Sigmoid colon (tissue), 4 donors: ENCODE measurements around the gene POMT1.

Source experiments
- CTCF ChIP-seq, 4 experiments: fragments of 450-650 bp in 3 of 4; fragments of 200-600 bp in 1 of 4; IDR thresholded peaks; one replicate each; pipeline ENCODE4 v1.5.1; 2016 to 2019; ENCODE audit warnings: antibody characterized with exemption in 4 of 4, mild to moderate bottlenecking in 3 of 4, moderate library complexity in 2 of 4
- EP300 ChIP-seq, 4 donors: sonication (generic); formaldehyde crosslinking; IDR thresholded peaks; one replicate each; pipeline ENCODE4 v1.6.1; 2017; ENCODE audit warnings: antibody characterized with exemption in 4 of 4
- POLR2A ChIP-seq, 2 donors: fragments of 450-650 bp; IDR thresholded peaks; one replicate each; pipeline ENCODE4 v1.6.1; 2016; ENCODE audit warnings: antibody characterized with exemption in 2 of 2, mild to moderate bottlenecking in 2 of 2, moderate library complexity in 2 of 2
- POLR2AphosphoS5 ChIP-seq, 4 donors: sonication (generic); formaldehyde crosslinking; IDR thresholded peaks; one replicate each; pipeline ENCODE4 v1.6.1; 2017; ENCODE audit warnings: antibody characterized with exemption in 4 of 4

DNA sequence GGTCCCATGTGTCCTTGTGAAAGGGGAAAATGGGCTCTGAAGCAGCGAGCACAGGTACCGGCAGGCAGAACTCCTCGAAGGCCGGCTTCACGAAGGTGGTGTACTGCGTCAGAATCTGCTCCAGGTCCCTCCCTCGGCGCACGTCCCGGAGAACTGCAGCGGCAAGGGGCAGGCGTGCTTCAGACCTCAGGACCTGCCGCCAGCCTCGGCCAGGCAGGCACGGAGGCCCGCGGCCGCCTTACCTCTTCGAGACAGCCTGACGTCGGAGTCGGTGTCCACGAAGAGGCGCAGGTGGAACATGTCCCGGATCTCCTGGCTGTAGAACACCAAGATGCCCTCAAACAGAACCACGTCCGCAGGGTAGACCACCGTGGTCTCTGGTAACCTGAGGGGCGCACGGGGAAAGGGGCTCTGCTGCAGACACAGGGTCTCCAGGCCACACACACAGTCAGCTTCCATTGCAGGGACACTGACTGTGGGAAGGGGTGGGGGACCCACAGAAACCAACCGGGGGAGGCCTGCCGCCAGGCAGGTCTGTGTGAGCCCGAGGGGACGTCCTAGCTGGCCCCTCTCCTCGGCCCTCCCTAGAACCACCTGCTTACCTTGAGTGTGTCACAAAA is 26.3 kb downstream of the POMT1 start:
- no peak for TF ChIP-seq POLR2A (IDR thresholded peaks at IDR 0.05)
- TF ChIP-seq CTCF (IDR thresholded peaks at IDR 0.05), result no peak
- TF ChIP-seq EP300 (IDR thresholded peaks at IDR 0.05), result no peak
- TF ChIP-seq POLR2AphosphoS5 (IDR thresholded peaks at IDR 0.05), result no peak
